Neural cell (in vitro differentiated cells): ENCODE results near the gene GUCY1A2. TPM values are rescaled to one million over a fixed set of nuclear protein-coding genes. Genes with fewer than 3 reads are reported as not detected.

ENCODE experiments used
- H2AFZ ChIP-seq: fragments of 200-600, 300-800 bp; sonication (generic), shearing (Covaris generic); 2 replicates; pipeline ENCODE4 v1.6.0; 2014; ENCODE audit warnings: low read depth, mild to moderate bottlenecking, antibody characterized with exemption, low read length, moderate library complexity
- H3F3A ChIP-seq: fragments of 200-600 bp; shearing (Covaris generic); 2 replicates; pipeline ENCODE4 v1.6.1; 2016; ENCODE audit warnings: mild to moderate bottlenecking, moderate library complexity, mixed read lengths, antibody characterized with exemption, low read length; ENCODE audit not compliant: insufficient read depth, poor library complexity, severe bottlenecking
- H3K27ac ChIP-seq: fragments of 200-600, 300-800 bp; sonication (generic), shearing (Covaris generic); 2 replicates; pipeline ENCODE4 v1.5.1; 2014; ENCODE audit warnings: mild to moderate bottlenecking, low read length, moderate library complexity
- H3K27me3 ChIP-seq: fragments of 300-800, 200-600 bp; sonication (generic), shearing (Covaris generic); 2 replicates; pipeline ENCODE4 v1.6.0; 2014; ENCODE audit warnings: mild to moderate bottlenecking, low read depth, low read length, moderate library complexity; ENCODE audit not compliant: insufficient read depth
- H3K36me3 ChIP-seq: fragments of 300-800, 200-600 bp; sonication (generic), shearing (Covaris generic); 2 replicates; pipeline ENCODE4 v1.5.1; 2014; ENCODE audit warnings: mild to moderate bottlenecking, antibody characterized with exemption, low read length, moderate library complexity; ENCODE audit not compliant: insufficient read depth
- H3K4me2 ChIP-seq: fragments of 300-800, 200-600 bp; sonication (generic), shearing (Covaris generic); 2 replicates; pipeline ENCODE4 v1.6.0; 2014; ENCODE audit warnings: mild to moderate bottlenecking, low read length
- H3K4me3 ChIP-seq: fragments of 300-800, 200-600 bp; sonication (generic), shearing (Covaris generic); 2 replicates; pipeline ENCODE4 v1.5.1; 2014; ENCODE audit warnings: mild to moderate bottlenecking, low read length, moderate library complexity
- H3K79me2 ChIP-seq: fragments of 200-600 bp; shearing (Covaris generic); replicated peaks from 2 replicates; pipeline ENCODE4 v1.6.0; 2014; ENCODE audit warnings: mild to moderate bottlenecking, low read length, moderate library complexity; ENCODE audit not compliant: insufficient read depth
- H3K9ac ChIP-seq: fragments of 300-800, 200-600 bp; sonication (generic), shearing (Covaris generic); 2 replicates; pipeline ENCODE4 v1.6.1; 2016; ENCODE audit warnings: mild to moderate bottlenecking, low read length, mixed read lengths
- H3K9me2 ChIP-seq: fragments of 200-600 bp; shearing (Covaris generic); 2 replicates; pipeline ENCODE4 v1.6.1; 2016; ENCODE audit warnings: mild to moderate bottlenecking, low read length, mixed read lengths; ENCODE audit not compliant: insufficient read depth
- H3K9me3 ChIP-seq: fragments of 200-600, 300-800 bp; sonication (generic), shearing (Covaris generic); 2 replicates; pipeline ENCODE4 v1.6.1; 2016; ENCODE audit warnings: mild to moderate bottlenecking, mixed run types, low read length, moderate library complexity, mixed read lengths
- H4K20me1 ChIP-seq: fragments of 200-600 bp; shearing (Covaris generic); 2 replicates; pipeline ENCODE4 v1.6.1; 2016; ENCODE audit warnings: mild to moderate bottlenecking, mixed run types; ENCODE audit not compliant: insufficient read depth
- CTCF ChIP-seq: fragments of 450-650 bp; IDR thresholded peaks from 2 replicates; pipeline ENCODE4 v1.5.1; 2014; ENCODE audit warnings: antibody characterized with exemption, mild to moderate bottlenecking, moderate library complexity; ENCODE audit not compliant: poor library complexity, severe bottlenecking
- EP300 ChIP-seq: fragments of 450-650 bp; conservative IDR thresholded peaks from 2 replicates; pipeline ENCODE4 v1.6.1; 2014; ENCODE audit warnings: antibody characterized with exemption, mild to moderate bottlenecking, moderate library complexity; ENCODE audit not compliant: poor library complexity, severe bottlenecking
- EZH2 ChIP-seq: fragments of 200-600, 300-800 bp; shearing (Covaris generic), sonication (generic); IDR thresholded peaks from 2 replicates; pipeline ENCODE4 v1.6.1; 2014; ENCODE audit warnings: antibody characterized with exemption, low read length, borderline replicate concordance, mild to moderate bottlenecking; ENCODE audit not compliant: insufficient read depth, poor library complexity, severe bottlenecking
- MXI1 ChIP-seq: fragments of 450-650 bp; conservative IDR thresholded peaks from 2 replicates; pipeline ENCODE4 v1.6.1; 2014; ENCODE audit warnings: antibody characterized with exemption, mild to moderate bottlenecking; ENCODE audit not compliant: poor library complexity, severe bottlenecking
- POLR2AphosphoS5 ChIP-seq: IDR thresholded peaks from 2 replicates; pipeline ENCODE4 v1.6.1; 2012
- RAD21 ChIP-seq: fragments of 450-650 bp; conservative IDR thresholded peaks from 2 replicates; pipeline ENCODE4 v1.6.1; 2014; ENCODE audit warnings: antibody characterized with exemption, mild to moderate bottlenecking, moderate library complexity
- SMC3 ChIP-seq: fragments of 450-650 bp; conservative IDR thresholded peaks from 2 replicates; pipeline ENCODE4 v1.6.1; 2014; ENCODE audit warnings: antibody characterized with exemption, mild to moderate bottlenecking, moderate library complexity; ENCODE audit not compliant: poor library complexity
- TAF1 ChIP-seq: IDR thresholded peaks from 2 replicates; pipeline ENCODE4 v1.6.1; 2012; ENCODE audit warnings: low read depth
- polyA plus RNA-seq: library from polyadenylated mRNA; depleted of rRNA; stranded (reverse); fragments of >200 nt; gene quantifications from 2 replicates; pipeline ENCODE4 v1.2.3, GENCODE V29; 2014
- TF ChIP-seq, protein P1 (sequence below): IDR thresholded peaks from 2 replicates; pipeline ENCODE4 v1.6.1; 2012; ENCODE audit warnings: borderline replicate concordance

GUCY1A2 gene
- polyA plus RNA-seq, 1 donor from 2014 or later: 5.1 TPM

GRCh38 chr11:106937111-106937510 is 81.2 kb downstream of the GUCY1A2 start:
- no peak for TF ChIP-seq EP300
- no peak for TF ChIP-seq MXI1
- no peak for TF ChIP-seq EZH2
- no peak overlapping the region for H3K4me3 ChIP-seq
- H3K9me2 ChIP-seq: no peaks in the 10 kb centered on the region
- no peaks in the 10 kb centered on the region for H3F3A ChIP-seq
- H4K20me1 ChIP-seq: no peaks in the 10 kb centered on the region
- H3K9me3 ChIP-seq: no peaks in the 10 kb centered on the region
- H3K27me3 ChIP-seq: no peaks in the 10 kb centered on the region
- no peaks in the 10 kb centered on the region for H3K79me2 ChIP-seq
- no peak overlapping the region for H3K27ac ChIP-seq
- no peak overlapping the region for H2AFZ ChIP-seq
- H3K36me3 ChIP-seq: no peaks in the 10 kb centered on the region
- H3K9ac ChIP-seq: no peak overlapping the region
- no peak overlapping the region for H3K4me2 ChIP-seq

GRCh38 chr11:106925245-106925644 is 93.0 kb downstream of the GUCY1A2 start:
- H4K20me1 ChIP-seq: no peaks in the 10 kb centered on the region
- no peaks in the 10 kb centered on the region for H3K9me2 ChIP-seq
- no peak overlapping the region for H3K27ac ChIP-seq
- no peak overlapping the region for H2AFZ ChIP-seq
- no peaks in the 10 kb centered on the region for H3K27me3 ChIP-seq
- no peak overlapping the region for H3K9ac ChIP-seq
- H3K4me2 ChIP-seq: no peak overlapping the region
- no peak overlapping the region for H3K4me3 ChIP-seq
- no peaks in the 10 kb centered on the region for H3K79me2 ChIP-seq
- H3K36me3 ChIP-seq: no peaks in the 10 kb centered on the region
- H3F3A ChIP-seq: no peaks in the 10 kb centered on the region
- no peak for TF ChIP-seq CTCF
- TF ChIP-seq TAF1: no peak
- TF ChIP-seq EP300: no peak
- no peak for TF ChIP-seq MXI1
- TF ChIP-seq POLR2AphosphoS5: no peak
- TF ChIP-seq EZH2: no peak
- TF ChIP-seq SMC3: no peak
- H3K9me3 ChIP-seq: no peaks in the 10 kb centered on the region

DNA sequence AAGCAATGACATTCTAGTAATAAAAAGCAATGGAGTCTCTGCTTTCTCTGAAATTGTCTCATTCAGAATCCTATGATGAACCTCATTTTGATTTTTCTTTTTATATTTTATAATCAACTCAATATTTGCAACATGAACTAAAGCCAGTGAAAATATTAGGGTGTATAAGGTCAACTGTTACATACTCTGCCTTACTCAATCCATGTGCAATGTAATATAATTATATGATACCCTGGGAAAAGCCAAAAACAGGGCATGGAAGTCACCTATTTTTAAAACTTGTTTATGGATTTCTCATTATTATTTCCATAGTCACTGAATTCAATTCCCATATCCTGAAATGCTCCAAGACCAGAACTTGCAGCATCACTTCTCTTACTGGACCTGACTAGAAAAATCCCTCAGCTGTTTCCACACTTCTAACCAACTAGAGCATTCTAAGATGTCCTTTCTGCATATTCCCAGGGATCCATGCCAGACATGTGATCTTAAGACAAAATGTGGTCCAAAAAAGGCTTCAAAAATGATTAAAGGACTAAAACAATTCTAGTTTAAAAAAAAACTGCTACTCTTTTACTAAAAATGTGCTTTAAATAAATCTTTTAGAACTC is 97.3 kb downstream of the GUCY1A2 start:
- Histone ChIP-seq H3K9me2 (no peaks in the 10 kb centered on the region), H2AFZ (no peak overlapping the region), H3K4me3 (no peak overlapping the region), H3K4me2 (no peak overlapping the region), H3K36me3 (no peaks in the 10 kb centered on the region), H3K27me3 (no peaks in the 10 kb centered on the region), H3F3A (no peaks in the 10 kb centered on the region), H3K9ac (no peak overlapping the region), H3K9me3 (no peaks in the 10 kb centered on the region), H3K27ac (no peak overlapping the region), H3K79me2 (no peaks in the 10 kb centered on the region), H4K20me1 (no peaks in the 10 kb centered on the region)
- no peak for TF ChIP-seq SMC3
- no peak for TF ChIP-seq MXI1
- no peak for TF ChIP-seq TAF1
- TF ChIP-seq EZH2: no peak
- no peak for TF ChIP-seq POLR2AphosphoS5
- no peak for TF ChIP-seq RAD21
- no peak for TF ChIP-seq EP300
- TF ChIP-seq, protein P1, sequence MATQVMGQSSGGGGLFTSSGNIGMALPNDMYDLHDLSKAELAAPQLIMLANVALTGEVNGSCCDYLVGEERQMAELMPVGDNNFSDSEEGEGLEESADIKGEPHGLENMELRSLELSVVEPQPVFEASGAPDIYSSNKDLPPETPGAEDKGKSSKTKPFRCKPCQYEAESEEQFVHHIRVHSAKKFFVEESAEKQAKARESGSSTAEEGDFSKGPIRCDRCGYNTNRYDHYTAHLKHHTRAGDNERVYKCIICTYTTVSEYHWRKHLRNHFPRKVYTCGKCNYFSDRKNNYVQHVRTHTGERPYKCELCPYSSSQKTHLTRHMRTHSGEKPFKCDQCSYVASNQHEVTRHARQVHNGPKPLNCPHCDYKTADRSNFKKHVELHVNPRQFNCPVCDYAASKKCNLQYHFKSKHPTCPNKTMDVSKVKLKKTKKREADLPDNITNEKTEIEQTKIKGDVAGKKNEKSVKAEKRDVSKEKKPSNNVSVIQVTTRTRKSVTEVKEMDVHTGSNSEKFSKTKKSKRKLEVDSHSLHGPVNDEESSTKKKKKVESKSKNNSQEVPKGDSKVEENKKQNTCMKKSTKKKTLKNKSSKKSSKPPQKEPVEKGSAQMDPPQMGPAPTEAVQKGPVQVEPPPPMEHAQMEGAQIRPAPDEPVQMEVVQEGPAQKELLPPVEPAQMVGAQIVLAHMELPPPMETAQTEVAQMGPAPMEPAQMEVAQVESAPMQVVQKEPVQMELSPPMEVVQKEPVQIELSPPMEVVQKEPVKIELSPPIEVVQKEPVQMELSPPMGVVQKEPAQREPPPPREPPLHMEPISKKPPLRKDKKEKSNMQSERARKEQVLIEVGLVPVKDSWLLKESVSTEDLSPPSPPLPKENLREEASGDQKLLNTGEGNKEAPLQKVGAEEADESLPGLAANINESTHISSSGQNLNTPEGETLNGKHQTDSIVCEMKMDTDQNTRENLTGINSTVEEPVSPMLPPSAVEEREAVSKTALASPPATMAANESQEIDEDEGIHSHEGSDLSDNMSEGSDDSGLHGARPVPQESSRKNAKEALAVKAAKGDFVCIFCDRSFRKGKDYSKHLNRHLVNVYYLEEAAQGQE: no peak
- TF ChIP-seq CTCF: no peak
